ENCODE data around the gene ZNF189.

DNA sequence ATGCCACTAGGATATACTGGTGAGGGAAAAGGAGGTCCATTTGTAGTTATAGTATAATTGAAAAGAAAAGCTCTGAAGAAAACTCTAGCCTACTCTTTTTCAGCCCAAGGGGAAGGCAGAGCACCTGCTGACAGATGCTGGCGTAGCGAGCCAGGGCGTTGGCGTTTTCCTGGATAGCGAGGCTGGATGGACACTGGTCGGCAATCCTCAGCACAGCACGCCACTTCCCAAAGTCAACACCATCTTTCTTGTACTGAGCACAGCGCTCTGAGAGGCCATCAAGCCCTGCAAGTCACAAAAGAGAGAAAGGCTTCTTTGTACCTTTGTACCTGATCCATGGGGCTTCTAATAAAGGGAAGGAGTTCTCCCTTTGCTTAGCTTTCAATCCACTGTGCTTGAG is 28.7 kb downstream of the ZNF189 start:
- TF ChIP-seq, protein P1, sequence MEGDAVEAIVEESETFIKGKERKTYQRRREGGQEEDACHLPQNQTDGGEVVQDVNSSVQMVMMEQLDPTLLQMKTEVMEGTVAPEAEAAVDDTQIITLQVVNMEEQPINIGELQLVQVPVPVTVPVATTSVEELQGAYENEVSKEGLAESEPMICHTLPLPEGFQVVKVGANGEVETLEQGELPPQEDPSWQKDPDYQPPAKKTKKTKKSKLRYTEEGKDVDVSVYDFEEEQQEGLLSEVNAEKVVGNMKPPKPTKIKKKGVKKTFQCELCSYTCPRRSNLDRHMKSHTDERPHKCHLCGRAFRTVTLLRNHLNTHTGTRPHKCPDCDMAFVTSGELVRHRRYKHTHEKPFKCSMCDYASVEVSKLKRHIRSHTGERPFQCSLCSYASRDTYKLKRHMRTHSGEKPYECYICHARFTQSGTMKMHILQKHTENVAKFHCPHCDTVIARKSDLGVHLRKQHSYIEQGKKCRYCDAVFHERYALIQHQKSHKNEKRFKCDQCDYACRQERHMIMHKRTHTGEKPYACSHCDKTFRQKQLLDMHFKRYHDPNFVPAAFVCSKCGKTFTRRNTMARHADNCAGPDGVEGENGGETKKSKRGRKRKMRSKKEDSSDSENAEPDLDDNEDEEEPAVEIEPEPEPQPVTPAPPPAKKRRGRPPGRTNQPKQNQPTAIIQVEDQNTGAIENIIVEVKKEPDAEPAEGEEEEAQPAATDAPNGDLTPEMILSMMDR (optimal IDR thresholded peaks at IDR 0.05 in 1 of 3, IDR thresholded peaks at IDR 0.05 in 1 of 3, conservative IDR thresholded peaks at IDR 0.05 in 1 of 3; ENCODE audit: extremely low read depth in 1 of 3, insufficient read depth in 2 of 3, low read length in 3 of 3) = no peak
- TF ChIP-seq EZH2 (IDR thresholded peaks at IDR 0.05; ENCODE audit: low read length) = no peak
